Measurements from ENCODE around the gene CLMP.
A peak's percentile ranks its signal among the peaks of the same experiment; 100 is the strongest.

The CLMP gene

GRCh38 chr11:123073343-123074057 lies 121.5 kb downstream of the CLMP start:
- no peak for TF ChIP-seq CTCF (IDR thresholded peaks at IDR 0.05; ENCODE audit: borderline replicate concordance, control extremely low read depth, extremely low read depth, insufficient read depth, missing control alignments)
- in situ Hi-C loops (cut with MboI; ENCODE audit: low sequenced_read_pairs, unreplicated experiment), result no loop called here

GRCh38 chr11:123072762-123073161 lies 122.3 kb downstream of the CLMP start:
- in situ Hi-C loops (cut with MboI; ENCODE audit: low sequenced_read_pairs, unreplicated experiment), result no loop called here
- TF ChIP-seq CTCF (IDR thresholded peaks at IDR 0.05; ENCODE audit: borderline replicate concordance, control extremely low read depth, extremely low read depth, insufficient read depth, missing control alignments), result no peak
- DNase-seq (ENCODE audit: low spot score), result no peak

More at GRCh38 chr11:123073343-123074057, 121.5 kb downstream of the CLMP start:
- no peak for DNase-seq (ENCODE audit: low spot score)

- DNase-seq (ENCODE audit: low spot score), result no peak
- in situ Hi-C loops (cut with MboI; ENCODE audit: low sequenced_read_pairs, unreplicated experiment), result no loop called here
These were observed 122.7 kb downstream of the CLMP start for GRCh38 chr11:123072332-123072761.

GRCh38 chr11:123069908-123070821 lies 124.9 kb downstream of the CLMP start:
- TF ChIP-seq CTCF (IDR thresholded peaks at IDR 0.05; ENCODE audit: borderline replicate concordance, control extremely low read depth, extremely low read depth, insufficient read depth, missing control alignments), result no peak
- in situ Hi-C loops (cut with MboI; ENCODE audit: low sequenced_read_pairs, unreplicated experiment), result no loop called here
- peak; percentile 49 for DNase-seq (ENCODE audit: low spot score)

More at GRCh38 chr11:123072332-123072761, 122.7 kb downstream of the CLMP start:
- no peak for TF ChIP-seq CTCF (IDR thresholded peaks at IDR 0.05; ENCODE audit: borderline replicate concordance, control extremely low read depth, extremely low read depth, insufficient read depth, missing control alignments)

- DNase-seq (ENCODE audit: low spot score), result no peak
- no peak for TF ChIP-seq CTCF (IDR thresholded peaks at IDR 0.05; ENCODE audit: borderline replicate concordance, control extremely low read depth, extremely low read depth, insufficient read depth, missing control alignments)
- in situ Hi-C loops (cut with MboI; ENCODE audit: low sequenced_read_pairs, unreplicated experiment), result no loop called here
These were observed 129.4 kb downstream of the CLMP start for GRCh38 chr11:123065621-123066020.

- in situ Hi-C loops (cut with MboI; ENCODE audit: low sequenced_read_pairs, unreplicated experiment), result no loop called here
- DNase-seq (ENCODE audit: low spot score), result no peak
These were observed 131.0 kb downstream of the CLMP start for GRCh38 chr11:123063826-123064657.

More at GRCh38 chr11:123063826-123064657, 131.0 kb downstream of the CLMP start:
- TF ChIP-seq CTCF (IDR thresholded peaks at IDR 0.05; ENCODE audit: borderline replicate concordance, control extremely low read depth, extremely low read depth, insufficient read depth, missing control alignments), result no peak
